GM18909 (cell line): ENCODE measurements around the gene SRR.

Experiments
- ATAC-seq: cut with Tn5 transposase; IDR thresholded peaks from one replicate; pipeline ENCODE4 v1.9.1; 2021; ENCODE audit warnings: mild to moderate bottlenecking; ENCODE audit not compliant: unreplicated experiment, poor library complexity

Gene SRR

GRCh38 chr17:2368359-2368758 is 64.6 kb downstream of the SRR start:
- no peak for ATAC-seq

- ATAC-seq, result no peak
Measured at GRCh38 chr17:2369039-2369438, 65.3 kb downstream of the SRR start.

- ATAC-seq, result no peak
Measured at GRCh38 chr17:2369551-2370210, 65.9 kb downstream of the SRR start.

- no peak for ATAC-seq
Measured at GRCh38 chr17:2370211-2370589, 66.5 kb downstream of the SRR start.

GRCh38 chr17:2371183-2372130 is 67.7 kb downstream of the SRR start:
- no peak for ATAC-seq

GRCh38 chr17:2372180-2372579 is 68.4 kb downstream of the SRR start:
- ATAC-seq, result no peak

- no peak for ATAC-seq
Measured at GRCh38 chr17:2372681-2373080, 68.9 kb downstream of the SRR start.

GRCh38 chr17:2373179-2373578 is 69.4 kb downstream of the SRR start:
- no peak for ATAC-seq
